ENCODE results near the gene KRT2.

- TF ChIP-seq CTCF (IDR thresholded peaks at IDR 0.05 in 8 of 11, conservative IDR thresholded peaks at IDR 0.05 in 3 of 11), result no peak
- no peak for TF ChIP-seq POLR2A (IDR thresholded peaks at IDR 0.05)
These were observed 8.0 kb downstream of the KRT2 start for GRCh38 chr12:52644078-52644415.

All from spleen (tissue), 7 donors.